Activated CD4-positive, CD25-positive, alpha-beta regulatory T cell treated with anti-CD3 and anti-CD28 coated beads, Interleukin-2, amount 50 U/mL, for 16 hours (primary cell): Measurements from ENCODE around the gene GPC6.

ENCODE experiments used
- DNase-seq: peaks from one replicate; pipeline ENCODE4 v3.0.0-alpha.2; 2020; ENCODE audit warnings: low read depth, low spot score

The GPC6 gene

GRCh38 chr13:93964146-93964512, 737.5 kb downstream of the GPC6 start:
- no peak for DNase-seq

- DNase-seq, result no peak
Observed at GRCh38 chr13:93965587-93965986, 739.0 kb downstream of the GPC6 start.

- DNase-seq, result no peak
Observed at GRCh38 chr13:93966267-93966936, 739.8 kb downstream of the GPC6 start.

- DNase-seq, result no peak
Observed at GRCh38 chr13:93967286-93967685, 740.7 kb downstream of the GPC6 start.

- DNase-seq, result no peak
Observed at GRCh38 chr13:93975242-93975641, 748.6 kb downstream of the GPC6 start.

GRCh38 chr13:93976528-93976927, 749.9 kb downstream of the GPC6 start:
- no peak for DNase-seq

GRCh38 chr13:93977986-93978385, 751.4 kb downstream of the GPC6 start:
- DNase-seq, result no peak

- DNase-seq, result no peak
Observed at GRCh38 chr13:93981426-93981977, 754.9 kb downstream of the GPC6 start.

GRCh38 chr13:93982179-93982918, 755.7 kb downstream of the GPC6 start:
- DNase-seq, result no peak

- no peak for DNase-seq
Observed at GRCh38 chr13:93984052-93984451, 757.4 kb downstream of the GPC6 start.

GRCh38 chr13:93984876-93985275, 758.3 kb downstream of the GPC6 start:
- no peak for DNase-seq

GRCh38 chr13:93987458-93987857, 760.9 kb downstream of the GPC6 start:
- DNase-seq, result no peak

GRCh38 chr13:93991569-93991968, 765.0 kb downstream of the GPC6 start:
- DNase-seq, result no peak

GRCh38 chr13:93996481-93996880, 769.9 kb downstream of the GPC6 start:
- no peak for DNase-seq

- DNase-seq, result no peak
Observed at GRCh38 chr13:94006296-94006695, 779.7 kb downstream of the GPC6 start.

GRCh38 chr13:94007072-94007471, 780.5 kb downstream of the GPC6 start:
- DNase-seq, result no peak

- DNase-seq, result no peak
Observed at GRCh38 chr13:94009701-94010100, 783.1 kb downstream of the GPC6 start.

GRCh38 chr13:94014461-94014860, 787.9 kb downstream of the GPC6 start:
- DNase-seq, result no peak

- no peak for DNase-seq
Observed at GRCh38 chr13:94020426-94020825, 793.8 kb downstream of the GPC6 start.

GRCh38 chr13:94020833-94021232, 794.2 kb downstream of the GPC6 start:
- no peak for DNase-seq

GRCh38 chr13:94028234-94028633, 801.6 kb downstream of the GPC6 start:
- DNase-seq, result no peak

- DNase-seq, result no peak
Observed at GRCh38 chr13:94028650-94029049, 802.0 kb downstream of the GPC6 start.
